GM18870 (cell line): ENCODE results near the gene KRTAP22-1.

Experiments used
- ATAC-seq: cut with Tn5 transposase; IDR thresholded peaks from one replicate; pipeline ENCODE4 v1.9.1; 2021; ENCODE audit warnings: moderate library complexity; ENCODE audit not compliant: unreplicated experiment

The KRTAP22-1 gene

GRCh38 chr21:30623362-30623761, 22.5 kb downstream of the KRTAP22-1 start:
- ATAC-seq, result no peak

DNA sequence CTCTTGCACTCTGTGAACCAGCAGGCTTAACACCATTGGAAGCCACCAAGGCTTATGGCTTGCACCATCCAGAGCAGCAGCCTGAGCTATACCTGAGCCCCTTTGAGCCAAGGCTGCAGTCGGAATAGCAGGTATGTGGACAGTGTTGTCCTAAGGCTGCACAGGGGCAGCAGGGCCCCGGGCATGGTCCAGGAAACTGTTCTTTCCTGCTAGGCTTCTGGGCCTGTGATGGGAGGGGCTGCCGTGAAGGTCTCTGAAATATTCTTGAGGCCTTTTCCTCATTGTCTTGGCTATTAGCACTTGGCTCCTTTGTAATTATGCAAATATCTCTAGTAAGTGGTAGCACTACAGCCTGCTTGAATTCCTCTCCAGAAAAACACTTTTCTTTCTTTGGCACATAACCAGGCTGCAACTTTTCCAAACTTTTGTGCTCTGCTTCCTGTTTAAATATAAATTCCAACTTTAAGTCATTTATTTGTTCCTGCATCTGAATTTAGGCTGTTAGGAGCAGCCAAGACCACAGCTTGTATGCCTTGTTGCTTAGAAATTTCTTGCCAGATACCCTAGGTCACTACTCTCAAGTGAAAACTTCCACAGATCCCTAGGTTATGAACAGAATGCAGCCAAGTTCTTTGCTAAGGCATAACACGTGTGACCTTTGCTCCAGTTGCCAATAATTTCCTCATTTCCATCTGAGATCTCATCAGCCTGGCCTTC, 24.7 kb downstream of the KRTAP22-1 start:
- no peak for ATAC-seq

DNA sequence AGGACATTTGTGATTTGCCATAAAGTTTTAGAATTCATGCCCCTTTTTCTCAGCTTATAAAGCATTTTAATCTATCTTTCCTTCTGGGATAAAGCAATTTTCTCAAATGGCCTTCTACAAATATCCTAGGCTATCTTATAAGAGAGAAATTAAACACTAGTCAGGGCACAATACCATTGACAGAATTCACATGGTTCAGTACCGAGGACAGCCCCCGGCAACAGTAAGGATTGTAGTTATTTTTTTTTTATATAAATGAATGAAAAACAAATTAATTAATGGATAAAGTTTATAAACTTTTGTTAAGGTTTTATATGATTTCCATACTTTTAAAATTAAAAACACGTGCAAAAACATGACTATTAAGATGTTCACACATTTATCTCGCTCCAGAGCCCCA, 27.2 kb downstream of the KRTAP22-1 start:
- ATAC-seq, result no peak

DNA sequence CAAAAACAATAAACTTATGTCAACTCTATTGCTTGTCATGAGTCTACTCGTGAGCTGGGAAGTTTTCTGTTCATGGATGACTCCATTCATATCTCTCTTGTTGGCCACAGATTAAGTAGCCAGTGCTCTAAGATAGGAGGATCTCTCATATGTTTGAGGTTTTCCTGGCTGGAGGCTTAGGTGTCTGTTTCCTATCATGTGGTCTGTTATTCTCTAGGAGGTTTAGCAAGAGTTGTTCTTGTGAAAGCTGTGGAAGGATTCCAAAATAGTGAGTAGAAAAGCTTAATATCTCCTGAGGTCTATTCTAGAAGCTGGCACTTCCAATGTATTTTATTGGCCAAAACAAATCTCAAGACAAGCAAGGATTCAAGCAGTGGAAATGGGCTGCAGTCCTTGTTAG, 28.3 kb downstream of the KRTAP22-1 start:
- no peak for ATAC-seq

- no peak for ATAC-seq
Measured at GRCh38 chr21:30634906-30635305, 34.0 kb downstream of the KRTAP22-1 start, which contains the start of gene KRTAP20-2. KRTAP20-2 (plus strand) TSS chr21:30635206; CDS start chr21:30635264, 58 bp downstream.

DNA sequence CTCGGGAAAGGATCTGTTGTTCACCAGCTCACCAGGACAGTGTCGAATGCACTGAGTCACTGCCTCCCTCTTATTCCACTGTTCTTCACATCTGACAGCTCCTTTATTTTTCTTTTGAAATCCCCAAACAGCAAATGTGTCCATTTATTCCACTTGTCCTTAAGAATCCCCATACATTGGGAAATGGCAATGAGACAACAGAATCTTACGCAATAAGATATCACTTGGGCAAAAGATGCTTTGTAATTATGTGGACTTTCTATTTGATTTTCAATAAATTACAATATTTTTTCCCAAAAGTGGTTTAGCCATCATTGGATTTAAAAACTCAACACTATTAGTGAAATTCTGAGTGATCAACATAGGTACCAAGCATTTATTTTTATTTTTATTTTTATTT, 37.8 kb downstream of the KRTAP22-1 start:
- ATAC-seq, result no peak

DNA sequence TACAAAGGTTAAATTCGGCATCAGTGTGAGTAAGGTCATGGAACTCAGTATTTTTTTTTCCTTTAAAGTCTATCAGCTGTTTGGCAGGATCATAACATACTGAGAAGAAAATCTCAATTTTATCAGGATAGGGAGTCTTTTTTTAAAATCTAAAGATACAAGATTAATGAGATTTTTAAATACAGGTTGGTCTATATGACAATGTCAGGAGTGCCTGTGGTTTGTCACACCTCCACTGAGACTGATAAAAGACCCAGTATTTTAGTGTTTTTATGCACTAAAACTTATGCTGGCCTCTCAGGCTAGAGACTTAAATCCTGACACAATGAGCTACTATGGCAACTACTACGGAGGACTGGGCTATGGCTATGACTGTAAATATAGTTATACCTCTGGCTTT, 41.7 kb downstream of the KRTAP22-1 start, which contains the start of gene KRTAP20-3:
Gene KRTAP20-3, plus strand, starts transcription at position 301 of the 400 bp plus-strand sequence.
- no peak for ATAC-seq

DNA sequence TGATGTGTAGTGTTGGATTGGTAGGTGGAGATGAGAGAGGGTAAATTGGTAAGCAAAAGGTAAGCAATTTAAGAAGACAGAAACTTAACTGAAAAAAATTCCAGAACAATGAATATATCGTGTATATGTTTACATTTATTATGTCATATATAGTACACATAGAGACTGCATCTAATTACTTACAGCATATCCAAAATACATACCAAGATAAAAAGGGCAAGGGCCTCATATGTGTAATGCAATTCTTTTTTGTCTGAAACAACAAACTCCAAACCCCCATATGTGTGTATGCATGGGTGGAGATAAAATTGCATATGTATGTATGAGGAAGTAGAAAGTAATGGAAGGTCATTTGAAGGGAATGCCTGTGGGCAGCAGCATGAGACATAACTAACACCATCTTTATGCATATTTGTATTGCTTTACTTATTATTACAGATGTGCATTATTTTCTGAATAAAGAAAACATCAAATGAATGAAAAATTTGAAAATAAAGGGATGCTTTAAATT, 46.1 kb downstream of the KRTAP22-1 start:
- no peak for ATAC-seq
